ENCODE data around the gene POLR3K.

The POLR3K gene

GRCh38 chr16:53346-54236 lies at the start of gene POLR3K, which contains the start of gene SNRNP25:
POLR3K (minus strand) TSS chr16:53608; CDS start chr16:53586, 22 bp downstream.
SNRNP25 (plus strand) TSS chr16:53828; CDS start chr16:54017, 189 bp downstream.
- H3K27ac ChIP-seq, result peak within 1 kb of the TSS; percentile 94
- TF ChIP-seq ZFX (IDR thresholded peaks at IDR 0.05; ENCODE audit: borderline replicate concordance), result no peak
- TF ChIP-seq CTCF (IDR thresholded peaks at IDR 0.05), result no peak

DNA sequence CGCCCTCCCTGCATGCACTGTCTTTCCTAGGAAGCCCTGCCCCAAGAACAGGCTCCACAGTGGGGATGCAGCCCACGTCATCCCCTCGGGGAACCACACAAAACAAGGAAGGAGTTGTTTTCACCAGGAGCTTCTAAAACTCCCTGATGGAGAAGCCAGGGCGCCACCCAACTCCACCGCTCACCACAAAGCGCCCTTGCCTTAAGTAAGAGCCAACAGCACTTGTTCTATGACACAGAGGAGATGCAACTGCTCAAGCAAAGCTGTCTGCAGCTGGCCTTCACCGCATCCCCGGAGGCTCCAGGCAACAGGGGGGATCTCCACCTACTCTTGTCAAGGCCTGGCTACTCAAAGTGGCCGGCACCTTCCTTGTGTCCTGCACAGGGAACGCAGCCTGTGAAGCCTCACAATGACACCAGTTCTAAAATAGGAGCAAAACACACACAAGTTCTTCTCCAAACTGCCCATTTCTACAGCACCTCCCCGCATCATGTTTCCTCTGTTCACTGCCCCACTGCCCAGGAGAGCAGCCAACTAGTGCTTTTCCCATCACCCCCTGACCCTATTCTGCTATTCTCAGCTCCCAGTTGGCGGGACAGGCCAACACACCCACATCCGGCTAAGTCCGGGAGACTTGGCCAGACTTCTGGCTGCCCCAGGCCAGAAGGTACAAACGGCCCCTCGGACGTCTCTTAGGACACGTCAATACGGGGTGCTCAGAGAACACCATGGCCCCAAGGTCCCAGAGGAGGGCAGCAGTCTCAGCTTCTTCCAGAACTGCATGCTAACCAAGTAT lies 48.9 kb upstream of the POLR3K start:
- no peak overlapping the region for H3K27ac ChIP-seq
- no peak for TF ChIP-seq CTCF (IDR thresholded peaks at IDR 0.05)
- no peak for TF ChIP-seq ZFX (IDR thresholded peaks at IDR 0.05; ENCODE audit: borderline replicate concordance)

- TF ChIP-seq CTCF (IDR thresholded peaks at IDR 0.05) (no peak), ZFX (IDR thresholded peaks at IDR 0.05; ENCODE audit: borderline replicate concordance) (no peak)
These were observed 48.2 kb upstream of the POLR3K start for GRCh38 chr16:101586-101985.

DNA sequence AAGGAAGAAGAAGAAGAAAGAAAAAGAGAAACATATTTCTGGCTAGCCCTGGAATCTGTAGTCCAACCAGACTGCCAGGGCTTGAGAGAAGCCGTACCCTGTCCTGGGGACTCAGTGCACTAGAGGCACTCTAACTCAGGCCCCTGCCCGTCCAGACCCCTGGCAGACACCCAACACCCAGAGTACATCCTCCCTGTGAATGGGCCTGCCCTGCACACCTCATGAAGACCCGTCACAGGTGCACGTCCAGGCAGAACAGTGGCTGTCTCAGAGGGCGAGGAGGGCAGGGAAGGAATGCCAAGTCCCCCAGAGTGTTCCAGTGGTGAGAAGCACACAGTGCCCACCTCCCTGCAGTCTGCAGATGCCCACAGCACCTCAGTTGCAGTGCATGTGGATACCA lies 47.6 kb upstream of the POLR3K start:
- TF ChIP-seq ZFX (IDR thresholded peaks at IDR 0.05; ENCODE audit: borderline replicate concordance) (no peak), CTCF (IDR thresholded peaks at IDR 0.05) (no peak)
- no peak overlapping the region for H3K27ac ChIP-seq

More at GRCh38 chr16:101586-101985, 48.2 kb upstream of the POLR3K start:
- H3K27ac ChIP-seq, result no peak overlapping the region

DNA sequence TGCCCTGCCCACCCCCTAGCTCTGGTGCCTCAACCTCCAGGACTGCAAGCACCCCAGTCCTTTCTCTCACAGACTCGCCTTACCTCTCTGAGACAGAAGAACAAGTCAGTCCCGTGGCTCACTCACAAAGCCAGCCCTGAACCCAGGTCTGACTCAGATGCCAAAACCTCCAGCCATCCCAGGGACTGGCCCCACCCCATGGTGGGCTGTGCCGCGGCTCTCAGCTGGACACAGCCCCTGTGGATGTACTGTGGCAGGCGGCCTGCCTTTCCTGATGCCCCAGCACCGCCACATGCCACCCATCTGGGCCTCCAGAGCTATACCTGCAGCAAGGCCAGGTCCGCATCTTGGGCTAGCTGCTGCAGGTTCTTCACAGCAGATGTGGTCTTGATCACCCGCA lies 44.4 kb upstream of the POLR3K start:
- no peak for TF ChIP-seq ZFX (IDR thresholded peaks at IDR 0.05; ENCODE audit: borderline replicate concordance)
- no peak for TF ChIP-seq CTCF (IDR thresholded peaks at IDR 0.05)

DNA sequence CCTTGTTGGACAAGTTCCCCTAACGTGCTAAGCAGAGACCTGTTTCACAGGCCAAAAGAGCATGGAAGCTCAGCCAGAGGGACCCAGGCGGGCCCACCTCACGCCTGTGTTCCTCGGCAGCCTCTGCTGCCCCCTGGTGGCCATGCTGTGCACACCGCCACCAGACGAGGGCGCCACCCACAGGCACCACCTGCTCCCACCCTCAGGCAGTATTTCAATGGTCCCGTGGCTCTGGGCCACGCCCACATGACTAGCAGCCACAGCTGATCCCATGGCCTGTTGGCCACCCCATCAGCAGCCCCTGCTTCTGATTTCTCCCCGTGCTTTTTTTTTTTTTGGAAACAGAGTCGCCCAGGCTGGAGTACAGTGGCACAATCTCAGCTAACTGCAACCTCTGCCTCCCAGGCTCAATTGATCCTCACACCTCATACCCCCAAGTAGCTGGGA lies 43.5 kb upstream of the POLR3K start:
- H3K27ac ChIP-seq, result no peak overlapping the region
- peak; percentile 99 for TF ChIP-seq CTCF (IDR thresholded peaks at IDR 0.05)
- TF ChIP-seq ZFX (IDR thresholded peaks at IDR 0.05; ENCODE audit: borderline replicate concordance), result no peak

More for the DNA sequence above, 44.4 kb upstream of the POLR3K start:
- no peak overlapping the region for H3K27ac ChIP-seq

Measured in 22Rv1 (cell line).